Stimulated activated CD8-positive, alpha-beta memory T cell treated with anti-CD3 and anti-CD28 coated beads, Interleukin-2, amount 100 ng/mL, for 48 hours (primary cell): ENCODE data around the gene SVIL.
"Not testable (repeated sequence)": the region's sequence is repeated elsewhere in the genome, so short reads cannot be mapped to it uniquely, and the experiment has no call there.

Experiments
- DNase-seq, 2 donors: peaks; one replicate each; pipeline ENCODE4 v3.0.0-alpha.2; 2020; ENCODE audit warnings: low read depth in 2 of 2

The SVIL gene

DNA sequence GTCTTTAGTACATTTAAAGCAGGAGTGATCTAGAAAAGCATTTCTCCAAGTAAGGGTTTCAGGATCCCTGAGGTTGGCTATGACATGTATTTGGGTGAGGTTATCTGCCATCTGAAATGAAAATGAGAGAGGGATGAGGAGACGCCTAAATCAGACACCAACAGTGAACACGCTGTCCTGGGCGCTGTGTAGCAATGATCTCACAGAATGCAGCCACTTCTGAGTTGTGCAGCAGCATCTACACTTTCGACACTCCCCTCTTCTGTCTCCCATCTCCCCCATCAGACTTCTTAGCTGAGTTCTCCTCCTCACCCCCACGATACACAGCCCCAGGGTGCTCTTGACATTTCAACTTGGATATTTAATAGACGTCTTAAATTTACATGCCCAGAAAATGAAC, 95.4 kb downstream of the SVIL start:
- no peak for DNase-seq

- no peak for DNase-seq
Observed at GRCh38 chr10:29537799-29538198, 97.0 kb downstream of the SVIL start.

GRCh38 chr10:29536691-29537090, 98.1 kb downstream of the SVIL start:
- DNase-seq = not testable (repeated sequence)

- DNase-seq = no peak
Observed at GRCh38 chr10:29535778-29536453, 98.9 kb downstream of the SVIL start.

DNA sequence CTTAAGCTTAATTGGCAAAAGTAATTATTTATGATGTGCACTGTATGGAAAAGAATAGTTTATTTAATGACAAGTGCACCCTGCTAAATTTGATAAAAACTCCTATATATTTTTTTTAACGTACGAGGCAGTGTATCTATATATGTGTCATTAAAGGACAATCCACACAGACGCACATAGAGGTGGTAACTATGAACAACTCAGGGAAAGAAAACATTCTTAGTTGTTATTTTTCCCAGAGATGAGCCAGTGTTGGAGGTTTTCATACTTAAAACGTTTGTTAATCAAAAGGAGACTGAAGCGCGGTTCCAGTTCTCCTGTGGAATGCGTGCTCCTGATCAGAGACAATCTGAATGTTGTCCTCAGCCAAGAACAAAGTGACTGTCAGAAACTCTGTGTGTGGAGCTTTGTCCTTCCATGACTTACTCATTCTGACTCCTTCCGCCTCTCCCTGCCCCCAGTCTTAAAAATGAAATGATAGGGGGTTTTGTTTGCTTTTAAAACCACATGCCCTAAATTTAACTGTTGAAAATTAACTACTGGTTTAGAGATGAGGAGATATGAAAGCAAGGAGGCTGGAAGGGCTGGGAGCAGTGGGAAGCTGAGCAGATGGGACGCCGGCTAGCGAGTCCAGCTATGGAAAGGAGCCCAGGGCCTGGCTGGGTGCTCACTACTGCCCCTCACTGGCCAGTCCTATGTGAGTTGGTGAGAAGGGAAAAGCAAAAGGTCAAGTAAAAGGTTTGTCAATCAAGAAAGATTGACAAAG, 99.6 kb downstream of the SVIL start:
- DNase-seq = no peak

DNA sequence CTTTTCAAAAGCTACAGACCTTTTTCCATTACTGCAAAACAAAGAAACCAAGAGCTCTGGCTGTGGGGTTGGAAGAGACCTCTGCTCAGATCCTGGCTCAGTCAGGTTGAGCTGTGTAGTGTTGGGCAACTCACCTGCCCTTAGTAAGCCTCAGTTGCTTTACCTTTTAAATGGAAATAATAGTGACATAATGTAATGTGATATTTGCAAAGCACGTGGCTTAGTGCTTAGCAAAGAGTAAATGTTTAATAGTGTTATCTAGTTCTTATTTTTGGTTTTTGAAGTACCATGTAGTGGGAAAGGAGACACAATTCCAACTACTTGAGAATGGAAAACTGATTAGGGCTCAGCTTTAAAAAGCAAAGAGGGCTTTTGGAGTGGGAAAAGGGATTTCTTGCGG, 100.2 kb downstream of the SVIL start:
- no peak for DNase-seq

DNA sequence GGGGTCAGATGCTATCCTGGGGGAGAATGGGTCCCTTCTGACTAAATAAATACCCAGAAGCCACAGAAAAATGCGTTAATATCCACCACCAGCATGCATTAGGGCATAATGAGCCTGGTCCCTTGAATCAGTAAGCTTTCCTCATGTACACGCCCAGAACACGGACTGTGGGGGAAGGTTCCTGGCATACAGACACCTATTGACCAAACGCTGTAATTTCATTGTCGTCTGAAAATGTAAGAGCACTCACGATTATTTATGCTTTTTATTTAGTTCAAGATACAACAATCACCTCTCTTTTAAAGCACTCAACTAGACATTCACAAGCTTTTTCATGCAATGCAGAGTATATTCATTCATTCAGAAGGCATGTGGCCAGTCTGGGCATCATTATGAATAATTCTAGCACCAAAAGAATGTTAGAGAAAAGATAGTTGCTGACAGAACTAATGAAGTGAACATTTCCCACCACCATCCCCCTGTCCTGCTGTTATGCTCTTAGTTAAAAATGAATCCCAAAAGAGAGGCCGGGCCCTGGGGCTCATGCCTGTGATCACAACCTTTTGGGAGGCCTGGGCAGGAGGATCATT, 101.0 kb downstream of the SVIL start:
- no peak for DNase-seq

GRCh38 chr10:29533046-29533445, 101.7 kb downstream of the SVIL start:
- DNase-seq = no peak

- DNase-seq = no peak
Observed at GRCh38 chr10:29532256-29532878, 102.4 kb downstream of the SVIL start.

GRCh38 chr10:29530112-29530976, 104.4 kb downstream of the SVIL start:
- no peak for DNase-seq

DNA sequence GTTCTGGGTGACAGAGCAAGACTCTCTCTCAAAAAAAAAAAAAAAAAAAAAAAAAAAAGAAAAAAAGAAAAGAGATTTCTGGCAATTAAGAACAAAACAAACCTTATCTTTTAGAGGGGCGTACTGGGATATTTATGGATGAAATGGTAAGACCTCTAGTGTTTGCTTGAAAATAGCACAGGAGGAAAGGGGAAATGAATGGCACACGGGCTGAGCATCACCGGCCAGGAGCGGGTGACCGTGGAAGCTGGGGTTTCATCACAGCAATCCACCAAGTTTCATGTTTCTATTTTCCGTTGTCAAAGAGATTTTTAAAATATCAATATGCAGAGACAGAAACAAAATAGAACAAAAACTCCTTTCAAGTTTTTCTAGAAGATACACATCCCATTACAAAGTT, 105.6 kb downstream of the SVIL start:
- DNase-seq = no peak

DNA sequence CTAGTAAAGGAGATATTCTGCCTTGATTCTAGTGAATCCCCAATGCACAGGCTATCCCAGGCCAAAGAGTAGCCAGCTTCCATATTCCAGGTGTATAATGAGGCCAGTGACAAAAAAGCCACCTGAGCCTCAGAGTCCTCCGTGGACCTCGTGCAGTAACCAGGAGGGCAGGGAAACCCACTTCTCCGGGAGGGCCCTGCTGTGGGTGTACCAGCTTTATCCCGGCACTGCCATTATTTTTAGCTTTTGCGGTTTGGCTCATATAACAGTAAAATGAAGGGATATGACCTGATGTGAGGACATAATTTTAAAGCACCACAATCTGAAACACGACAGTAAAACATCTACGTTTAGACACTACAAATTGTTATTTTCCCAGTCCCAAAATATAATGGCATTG, 109.0 kb downstream of the SVIL start:
- no peak for DNase-seq

DNA sequence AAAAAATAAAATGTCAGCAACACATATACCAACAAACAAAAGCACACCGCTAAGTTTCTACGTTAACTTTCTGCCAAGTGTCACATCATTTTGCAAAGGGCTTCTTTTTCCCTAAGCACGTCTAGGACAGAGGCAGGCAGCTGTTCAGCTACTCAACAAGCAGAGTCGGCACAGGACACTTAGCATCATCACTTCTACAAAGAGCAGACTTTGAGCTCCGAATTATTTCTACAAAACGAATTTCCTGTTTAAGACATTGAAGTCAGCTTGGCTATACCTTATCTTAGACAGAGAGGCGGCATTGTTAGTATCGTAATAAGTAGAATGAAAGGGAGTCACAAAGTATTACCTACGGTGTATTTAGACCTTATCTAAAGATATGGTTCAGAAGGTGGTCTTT, 110.1 kb downstream of the SVIL start:
- no peak for DNase-seq

DNA sequence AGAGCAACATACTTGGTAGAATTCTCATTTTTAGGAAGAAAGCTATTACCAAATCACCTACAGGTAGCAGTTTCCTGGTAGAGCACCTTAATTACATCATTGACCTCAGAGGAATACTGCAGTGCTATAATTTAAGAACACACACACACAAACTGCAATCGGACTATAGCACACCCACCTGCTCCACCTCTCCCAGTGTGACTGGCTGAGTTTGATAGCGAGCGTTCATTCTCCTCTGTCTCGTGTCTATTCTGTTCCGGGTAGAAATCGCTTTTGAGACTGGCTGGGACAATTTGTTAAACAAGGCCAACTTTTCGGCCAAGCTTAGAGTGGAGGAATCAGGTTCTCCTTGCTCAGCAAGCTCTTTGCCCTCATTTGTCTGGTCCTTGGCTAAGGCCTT, 110.5 kb downstream of the SVIL start:
- no peak for DNase-seq

DNA sequence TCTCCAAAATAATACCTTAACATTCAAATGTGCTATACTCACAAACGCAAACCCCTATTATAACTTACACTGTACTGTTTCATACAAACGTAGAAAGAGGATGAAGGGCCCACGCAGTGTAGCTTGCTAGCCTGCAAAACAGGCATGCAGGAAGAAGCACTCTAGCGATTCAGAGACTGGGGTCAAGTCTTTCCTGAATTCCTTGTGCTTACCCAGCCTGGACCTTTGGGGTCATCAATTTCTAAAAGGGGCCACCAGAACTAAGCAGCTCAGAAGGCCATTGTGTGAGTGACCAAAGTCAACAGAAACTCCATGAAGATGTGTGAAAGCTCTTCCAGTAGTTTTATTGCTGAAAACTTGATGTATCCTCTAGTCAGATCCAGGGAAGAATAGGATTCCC, 111.9 kb downstream of the SVIL start:
- DNase-seq = no peak

DNA sequence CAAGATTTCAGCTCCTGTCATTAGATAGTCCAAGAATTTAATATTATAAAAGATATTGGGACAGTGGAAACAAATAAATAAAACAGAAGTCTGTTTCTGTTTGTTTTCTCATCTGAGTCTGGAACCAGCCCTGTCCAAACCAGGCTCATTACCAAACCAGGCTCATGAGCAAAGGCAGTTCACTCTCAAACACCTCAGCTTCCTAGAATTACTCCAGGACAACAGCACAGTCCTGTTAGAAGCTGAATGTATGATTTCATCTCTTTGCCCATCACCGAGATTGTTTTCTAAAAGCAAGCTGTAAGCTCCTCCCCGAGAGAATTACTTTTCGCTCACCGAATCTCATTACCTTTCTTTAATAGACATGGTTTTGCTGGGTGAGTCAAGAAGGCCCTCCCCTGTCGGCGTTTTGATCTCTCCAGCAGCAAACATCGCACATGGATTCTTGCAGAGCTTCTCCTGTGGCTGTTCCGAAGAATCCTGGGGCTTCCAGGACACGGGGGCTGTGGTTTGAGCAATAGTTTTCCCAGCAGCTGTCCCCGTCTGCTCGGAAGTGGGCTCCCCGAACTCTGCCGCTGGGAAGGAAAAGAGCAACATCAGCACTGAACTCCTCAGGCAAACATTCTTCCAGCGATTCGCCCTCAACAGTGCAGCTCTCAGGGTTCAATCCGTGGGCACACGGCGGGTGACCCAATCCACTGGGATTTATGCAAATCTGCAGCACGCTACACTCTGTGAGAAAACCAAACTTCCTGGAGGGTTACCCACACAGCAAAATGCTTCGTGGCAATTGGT, 112.5 kb downstream of the SVIL start:
- DNase-seq = no peak

- no peak for DNase-seq
Observed at GRCh38 chr10:29519659-29520058, 115.1 kb downstream of the SVIL start.

- DNase-seq = no peak
Observed at GRCh38 chr10:29517352-29517923, 117.3 kb downstream of the SVIL start.

- DNase-seq = not testable (repeated sequence)
Observed at GRCh38 chr10:29516309-29516932, 118.3 kb downstream of the SVIL start.

- not testable (repeated sequence) for DNase-seq
Observed at GRCh38 chr10:29515879-29516278, 118.9 kb downstream of the SVIL start.
